Adipocyte (in vitro differentiated cells): Measurements from ENCODE around the gene CCL19.

ENCODE experiments used
- DNase-seq: peaks from one replicate; pipeline ENCODE4 v3.0.0-alpha.2; 2015; ENCODE audit warnings: low read depth
- H3K27me3 ChIP-seq: replicated peaks from 2 replicates; pipeline ENCODE4 v1.7.0; 2013; ENCODE audit warnings: mild to moderate bottlenecking, low read length, moderate library complexity; ENCODE audit not compliant: control insufficient read depth, insufficient read depth
- H3K36me3 ChIP-seq: 2 replicates; pipeline ENCODE4 v1.7.0; 2013; ENCODE audit warnings: low read length, mild to moderate bottlenecking, moderate library complexity; ENCODE audit not compliant: control insufficient read depth, insufficient read depth, severe bottlenecking
- H3K4me1 ChIP-seq: 2 replicates; pipeline ENCODE4 v1.7.0; 2013; ENCODE audit warnings: mild to moderate bottlenecking, low read length, moderate library complexity; ENCODE audit not compliant: control insufficient read depth, insufficient read depth
- H3K4me3 ChIP-seq: 2 replicates; pipeline ENCODE4 v1.7.0; 2013; ENCODE audit warnings: mild to moderate bottlenecking, low read length, moderate library complexity
- H3K9ac ChIP-seq: 2 replicates; pipeline ENCODE4 v1.7.0; 2013; ENCODE audit warnings: mild to moderate bottlenecking, low read length, moderate library complexity
- H3K9me3 ChIP-seq: 2 replicates; pipeline ENCODE4 v1.7.0; 2013; ENCODE audit warnings: mild to moderate bottlenecking, low read length, moderate library complexity; ENCODE audit not compliant: control insufficient read depth

The CCL19 gene

GRCh38 chr9:34647651-34648050 lies 43.4 kb downstream of the CCL19 start:
- H3K9me3 ChIP-seq = no peaks in the 10 kb centered on the region
- peaks cover 51% of the 10 kb centered on the region for H3K4me1 ChIP-seq
- DNase-seq = no peak
- peak overlapping the region; percentile 92 for H3K9ac ChIP-seq
- no peaks in the 10 kb centered on the region for H3K27me3 ChIP-seq
- H3K36me3 ChIP-seq = peaks cover 15% of the 10 kb centered on the region
- peak overlapping the region; percentile 88 for H3K4me3 ChIP-seq

GRCh38 chr9:34647084-34647403 lies 44.0 kb downstream of the CCL19 start:
- no peak for DNase-seq
- peaks cover 45% of the 10 kb centered on the region for H3K4me1 ChIP-seq
- peaks cover 15% of the 10 kb centered on the region for H3K36me3 ChIP-seq
- H3K4me3 ChIP-seq = peak overlapping the region; percentile 88
- H3K9ac ChIP-seq = peak overlapping the region; percentile 92
- no peaks in the 10 kb centered on the region for H3K27me3 ChIP-seq
- H3K9me3 ChIP-seq = no peaks in the 10 kb centered on the region

- H3K36me3 ChIP-seq = peaks cover 15% of the 10 kb centered on the region
- peak within 1 kb of the TSS; percentile 88 for H3K4me3 ChIP-seq
- no peaks in the 10 kb centered on the region for H3K9me3 ChIP-seq
- peak within 1 kb of the TSS; percentile 92 for H3K9ac ChIP-seq
- DNase-seq = peak; percentile 89
- H3K27me3 ChIP-seq = no peaks in the 10 kb centered on the region
- peaks cover 42% of the 10 kb centered on the region for H3K4me1 ChIP-seq
These were observed 44.6 kb downstream of the CCL19 start, which contains the start of gene GALT for GRCh38 chr9:34646211-34647083. Gene GALT (plus strand): TSS chr9:34646675. CDS start chr9:34646705, 30 bp downstream.

GRCh38 chr9:34644766-34645314 lies 46.2 kb downstream of the CCL19 start:
- Histone ChIP-seq H3K4me1 (peaks cover 32% of the 10 kb centered on the region), H3K36me3 (peaks cover 14% of the 10 kb centered on the region), H3K4me3 (no peak overlapping the region), H3K9me3 (no peaks in the 10 kb centered on the region), H3K9ac (no peak overlapping the region), H3K27me3 (no peaks in the 10 kb centered on the region)
- no peak for DNase-seq

- H3K4me3 ChIP-seq = no peak overlapping the region
- H3K4me1 ChIP-seq = peaks cover 38% of the 10 kb centered on the region
- H3K36me3 ChIP-seq = no peaks in the 10 kb centered on the region
- no peak overlapping the region for H3K9ac ChIP-seq
- H3K27me3 ChIP-seq = no peaks in the 10 kb centered on the region
- no peak for DNase-seq
- no peaks in the 10 kb centered on the region for H3K9me3 ChIP-seq
These were observed 48.4 kb downstream of the CCL19 start for GRCh38 chr9:34642679-34643078.
